Esophagus muscularis mucosa (tissue), 3 donors: ENCODE data around the gene GPATCH8.

Experiments
- POLR2A ChIP-seq: fragments of 450-650 bp; IDR thresholded peaks from one replicate; pipeline ENCODE4 v1.6.1; 2017; ENCODE audit warnings: antibody characterized with exemption, moderate library complexity, mild to moderate bottlenecking, low read depth
- POLR2AphosphoS5 ChIP-seq, 2 donors: sonication (generic); formaldehyde crosslinking; IDR thresholded peaks; one replicate each; pipeline ENCODE4 v1.6.1; 2017; ENCODE audit warnings: antibody characterized with exemption in 2 of 2
- TF ChIP-seq, protein P1 (sequence below), 3 experiments: fragments of 200-600 bp in 2 of 3; fragments of 450-650 bp in 1 of 3; sonication (generic) in 2 of 3; IDR thresholded peaks; one replicate each; pipeline ENCODE4 v1.5.1; 2017 to 2019; ENCODE audit warnings: antibody characterized with exemption in 3 of 3, mild to moderate bottlenecking in 2 of 3, moderate library complexity in 1 of 3

DNA sequence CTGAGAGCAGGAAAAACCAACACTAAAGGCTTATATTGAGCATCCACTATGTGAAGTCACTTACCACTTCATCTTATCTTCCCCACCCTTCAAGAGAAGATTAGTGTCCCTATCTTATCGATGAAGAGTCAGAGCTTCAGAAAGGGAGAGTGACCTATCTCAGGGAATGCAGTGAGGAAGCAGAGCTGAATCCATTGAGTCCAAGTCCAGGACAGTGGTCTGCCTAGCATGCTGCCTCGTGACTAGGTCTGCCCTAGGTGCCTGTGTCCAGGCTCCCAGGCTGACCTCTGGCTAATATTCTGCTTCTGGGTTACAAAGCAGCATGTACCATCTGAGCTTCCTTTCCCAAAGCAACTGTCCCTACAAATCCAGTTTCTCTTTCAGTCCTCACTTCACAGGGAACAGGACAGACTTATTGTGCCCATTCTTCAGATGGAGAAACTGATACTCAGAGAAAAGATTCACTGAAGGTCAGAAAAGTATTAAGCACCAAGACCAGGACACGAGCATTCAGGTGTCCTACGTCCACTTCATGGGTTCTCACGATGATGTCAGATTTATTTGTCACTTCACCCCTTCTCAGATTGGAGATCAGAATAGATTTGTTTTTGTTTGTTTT is 40.8 kb upstream of the GPATCH8 start:
- TF ChIP-seq POLR2AphosphoS5 (IDR thresholded peaks at IDR 0.05) = no peak
- TF ChIP-seq, protein P1, sequence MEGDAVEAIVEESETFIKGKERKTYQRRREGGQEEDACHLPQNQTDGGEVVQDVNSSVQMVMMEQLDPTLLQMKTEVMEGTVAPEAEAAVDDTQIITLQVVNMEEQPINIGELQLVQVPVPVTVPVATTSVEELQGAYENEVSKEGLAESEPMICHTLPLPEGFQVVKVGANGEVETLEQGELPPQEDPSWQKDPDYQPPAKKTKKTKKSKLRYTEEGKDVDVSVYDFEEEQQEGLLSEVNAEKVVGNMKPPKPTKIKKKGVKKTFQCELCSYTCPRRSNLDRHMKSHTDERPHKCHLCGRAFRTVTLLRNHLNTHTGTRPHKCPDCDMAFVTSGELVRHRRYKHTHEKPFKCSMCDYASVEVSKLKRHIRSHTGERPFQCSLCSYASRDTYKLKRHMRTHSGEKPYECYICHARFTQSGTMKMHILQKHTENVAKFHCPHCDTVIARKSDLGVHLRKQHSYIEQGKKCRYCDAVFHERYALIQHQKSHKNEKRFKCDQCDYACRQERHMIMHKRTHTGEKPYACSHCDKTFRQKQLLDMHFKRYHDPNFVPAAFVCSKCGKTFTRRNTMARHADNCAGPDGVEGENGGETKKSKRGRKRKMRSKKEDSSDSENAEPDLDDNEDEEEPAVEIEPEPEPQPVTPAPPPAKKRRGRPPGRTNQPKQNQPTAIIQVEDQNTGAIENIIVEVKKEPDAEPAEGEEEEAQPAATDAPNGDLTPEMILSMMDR (IDR thresholded peaks at IDR 0.05) = no peak
- no peak for TF ChIP-seq POLR2A
